Measurements from ENCODE around the gene SUCLG2.

GRCh38 chr3:67564008-67564407, 90.4 kb downstream of the SUCLG2 start:
- TF ChIP-seq CTCF (IDR thresholded peaks at IDR 0.05; ENCODE audit: insufficient read depth, low read depth, low read length): no peak
- no peak for TF ChIP-seq EZH2 (IDR thresholded peaks at IDR 0.05; ENCODE audit: insufficient read depth, low read length)
